HG02884 (cell line): ENCODE results near the gene MEGF6.

Source experiments
- ATAC-seq: cut with Tn5 transposase; IDR thresholded peaks from one replicate; pipeline ENCODE4 v1.9.1; 2021; ENCODE audit warnings: mild to moderate bottlenecking, moderate library complexity; ENCODE audit not compliant: unreplicated experiment

Gene MEGF6

DNA sequence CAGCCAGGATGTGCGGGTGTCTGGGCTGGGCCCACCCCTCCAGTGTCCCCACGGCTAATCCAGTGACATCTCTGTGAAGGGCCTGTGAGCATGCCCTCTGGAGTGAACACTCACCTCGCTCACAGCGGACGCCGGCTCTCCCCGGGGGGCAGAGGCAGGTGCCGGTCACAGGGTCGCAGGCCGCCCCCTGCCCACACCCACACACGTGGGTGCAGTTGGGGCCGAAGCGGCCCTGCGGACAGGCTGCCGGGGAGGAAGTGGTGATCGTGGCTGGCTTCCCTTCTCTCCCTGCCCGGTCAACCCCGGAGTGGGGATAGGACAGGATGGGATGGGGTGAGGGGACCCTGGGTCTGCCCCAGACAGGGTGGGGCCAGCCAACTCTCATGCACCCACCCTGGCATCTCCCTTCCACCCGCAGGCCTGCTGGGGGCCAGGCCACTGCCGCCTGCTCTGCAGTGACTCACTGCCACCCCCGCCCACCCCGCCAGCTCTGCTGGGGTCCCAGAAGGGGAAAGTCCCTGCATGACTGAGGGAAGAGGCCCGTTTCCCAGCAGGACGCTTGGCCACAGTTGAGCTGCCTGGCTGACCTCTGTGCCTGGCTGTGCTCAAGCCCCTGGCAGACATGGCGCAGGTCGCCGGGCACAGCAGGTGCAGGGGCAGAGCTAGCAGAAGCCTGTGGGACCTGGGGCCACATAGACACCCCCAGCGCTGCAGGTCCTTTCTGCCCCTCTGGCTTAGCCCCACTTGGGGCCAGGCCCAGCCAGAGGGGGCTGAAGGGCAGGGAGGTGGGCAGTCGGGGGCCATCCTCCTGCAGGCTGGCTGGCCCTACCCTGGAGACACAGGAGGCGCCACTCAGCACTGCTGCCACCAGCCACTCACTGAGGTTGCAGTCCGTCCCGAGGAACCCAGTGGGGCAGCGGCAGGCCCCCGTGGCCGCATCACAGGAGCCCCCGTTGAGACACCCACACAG is 115.2 kb downstream of the MEGF6 start:
- ATAC-seq: no peak

DNA sequence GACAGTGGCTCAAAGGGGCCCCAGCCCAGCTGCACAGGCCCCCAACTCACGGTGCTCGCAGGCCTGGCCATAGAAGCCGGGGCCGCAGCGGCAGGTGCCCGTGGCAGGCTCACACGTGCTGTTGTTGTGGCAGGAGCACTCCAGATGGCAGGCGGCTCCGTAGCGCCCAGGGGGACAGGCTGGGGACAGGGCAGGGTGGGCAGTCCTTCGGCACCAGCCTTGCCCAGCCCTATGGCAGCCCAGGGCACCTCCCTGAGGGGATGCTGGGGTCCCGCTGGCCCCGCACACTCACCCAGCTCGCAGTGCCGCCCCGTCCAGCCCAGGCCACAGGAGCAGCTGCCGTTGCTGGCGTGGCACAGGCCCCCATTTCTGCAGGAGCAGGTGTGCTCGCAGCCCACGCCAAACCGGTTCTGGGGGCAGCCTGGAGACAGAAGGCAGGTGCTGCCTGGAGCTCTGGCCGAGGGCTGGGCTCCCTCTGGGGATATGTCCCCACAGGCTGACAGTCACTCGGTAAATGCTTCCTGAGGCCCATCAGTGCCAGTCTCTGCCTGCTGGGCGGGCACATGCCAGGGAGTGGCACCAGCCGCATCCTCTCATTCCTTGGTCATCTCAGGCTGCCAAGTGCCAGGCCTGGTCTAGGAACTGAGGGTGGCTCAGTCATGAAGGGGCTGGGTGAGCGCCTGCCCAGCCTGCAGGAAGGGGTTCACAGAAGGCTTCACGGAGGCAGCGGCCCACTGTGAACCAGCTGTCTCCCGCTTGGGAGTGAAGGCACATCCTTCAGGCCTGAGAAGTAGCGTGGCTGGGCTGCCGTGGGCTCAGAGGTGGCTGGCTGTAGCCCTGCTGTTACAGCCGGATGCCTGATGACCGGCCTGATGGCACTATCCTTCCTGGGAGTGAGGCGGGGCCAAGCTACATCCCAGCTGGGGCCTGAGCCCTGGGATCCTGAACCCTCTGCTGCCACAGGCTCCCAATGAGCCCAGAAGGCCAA is 116.7 kb downstream of the MEGF6 start:
- no peak for ATAC-seq

DNA sequence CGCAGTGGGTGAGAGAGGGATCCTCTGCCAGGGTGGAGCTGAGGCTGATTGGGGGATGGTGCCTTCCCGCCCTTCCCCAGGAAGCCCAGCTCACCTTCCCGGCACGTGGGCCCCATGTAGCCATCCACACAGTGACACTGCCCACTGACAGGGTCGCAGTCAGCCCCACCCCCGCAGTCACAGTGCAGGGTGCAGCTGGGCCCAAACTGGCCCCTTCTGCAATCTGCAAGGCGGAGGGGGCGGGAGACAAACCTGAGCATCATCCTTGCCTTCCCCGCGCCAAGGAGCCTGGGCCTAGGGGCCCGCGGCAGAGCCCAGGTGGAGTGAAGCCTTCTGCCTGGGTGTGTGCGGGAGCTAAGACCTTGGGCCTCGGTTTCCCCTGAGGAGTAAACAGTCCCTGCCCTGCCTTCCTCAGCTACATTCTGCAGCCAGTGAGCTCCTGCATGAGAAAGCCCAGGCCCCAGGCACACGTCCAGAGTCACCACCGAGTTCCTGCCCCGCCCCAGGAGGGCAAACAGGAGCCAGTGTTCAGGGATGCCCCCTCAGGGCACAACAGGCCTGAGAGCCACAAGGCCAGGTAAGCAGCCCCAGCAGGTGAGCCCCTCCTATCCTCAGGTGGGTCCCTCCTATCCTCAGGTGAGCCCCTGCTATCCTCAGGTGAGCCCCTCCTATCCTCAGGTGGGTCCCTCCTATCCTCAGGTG is 118.6 kb downstream of the MEGF6 start:
- ATAC-seq: no peak

DNA sequence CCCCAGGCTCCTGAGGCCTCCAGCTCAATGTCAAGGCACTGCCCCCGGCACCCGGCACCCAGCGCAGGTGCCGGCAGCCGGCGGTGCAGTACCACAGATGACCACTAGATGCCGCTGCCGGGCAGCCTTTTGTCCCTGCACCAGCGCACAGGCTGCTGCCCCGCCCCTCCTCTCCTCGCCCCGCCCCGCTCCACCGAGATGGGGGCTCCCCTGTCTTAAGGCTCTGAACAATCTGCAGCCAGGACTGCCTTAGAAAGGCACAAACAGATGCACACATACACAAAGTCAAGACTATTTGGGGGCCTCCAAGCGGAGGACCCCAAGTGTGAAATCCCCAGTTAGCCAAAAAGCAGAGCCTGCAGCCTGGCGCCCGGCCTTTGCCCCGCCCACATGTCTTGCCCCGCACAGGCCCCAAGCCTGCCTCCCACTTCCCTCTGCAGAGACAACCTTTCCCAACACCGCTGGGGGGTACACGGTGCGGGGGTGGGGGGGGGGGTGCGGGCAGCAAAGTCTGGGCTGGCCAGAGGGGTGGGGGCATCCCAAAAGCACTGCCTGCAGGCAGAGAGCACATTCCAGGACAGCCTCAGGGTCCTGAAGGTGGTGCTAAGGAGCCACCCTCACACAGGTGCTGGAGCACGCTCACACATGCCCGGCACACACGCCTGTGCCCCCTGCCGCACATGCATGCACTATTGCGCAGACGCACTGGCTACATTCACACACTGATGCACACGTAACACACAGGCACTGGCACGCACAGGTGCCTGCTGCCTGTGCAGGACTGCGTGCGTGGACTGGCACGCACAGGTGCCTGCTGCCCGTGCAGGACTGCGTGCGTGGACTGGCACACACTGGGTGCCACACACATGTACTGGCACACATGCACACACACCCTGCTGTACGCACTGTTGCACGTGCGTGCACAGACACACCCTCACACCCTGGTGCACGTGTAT is 119.7 kb downstream of the MEGF6 start:
- no peak for ATAC-seq

DNA sequence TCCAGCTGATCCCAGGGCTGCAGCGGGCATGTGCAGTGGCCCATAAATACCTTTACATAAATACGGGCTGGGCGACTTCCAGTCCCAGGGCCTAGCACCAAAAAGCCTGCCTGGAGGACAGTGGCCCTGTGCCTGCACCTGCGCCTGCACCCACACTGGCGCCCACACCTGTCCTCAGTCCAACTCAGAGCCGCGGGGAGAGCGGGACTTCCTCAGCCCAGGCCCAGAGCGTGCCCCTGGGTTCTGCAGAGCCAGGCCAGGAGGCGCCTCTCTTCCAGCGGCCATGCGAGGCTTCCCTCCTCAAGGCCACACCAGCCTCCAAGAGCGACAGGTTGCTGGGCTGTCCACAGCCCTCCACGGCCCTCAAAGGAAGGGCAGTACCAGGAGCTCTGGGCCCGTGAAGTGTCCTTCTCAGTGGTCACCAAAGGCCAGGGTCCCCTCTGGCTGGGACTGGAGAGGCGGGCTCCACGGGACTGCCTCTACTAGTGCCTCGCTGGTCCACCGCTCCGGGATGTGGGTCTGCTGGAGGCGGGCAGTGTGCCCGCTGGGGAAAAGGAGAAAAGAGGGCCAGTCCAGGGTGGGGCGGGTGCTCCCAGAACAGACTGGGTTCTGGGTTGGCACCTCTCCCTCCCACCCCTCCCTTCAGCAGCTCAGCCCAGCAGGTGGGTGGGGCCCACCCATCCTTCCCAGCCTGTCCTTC is 121.1 kb downstream of the MEGF6 start:
- no peak for ATAC-seq

DNA sequence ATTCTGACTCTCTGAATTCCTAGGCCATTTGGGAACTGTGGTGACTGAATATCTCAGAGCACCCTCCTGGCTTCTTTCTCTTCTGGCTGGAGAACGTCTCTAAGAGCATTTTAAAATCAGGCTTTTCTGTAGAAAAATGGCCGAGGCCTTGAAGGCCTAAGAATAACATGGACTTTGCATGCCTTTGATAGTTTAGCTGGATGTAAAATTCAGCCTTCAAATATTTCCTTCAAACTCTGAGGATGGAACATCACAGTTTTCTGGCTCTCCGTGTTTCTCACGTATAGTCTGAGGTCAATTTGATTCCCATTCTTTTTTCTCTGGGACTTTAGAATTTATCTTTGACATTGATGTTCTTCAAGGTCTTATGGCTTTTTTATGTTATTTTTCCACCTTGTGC is 122.9 kb downstream of the MEGF6 start:
- no peak for ATAC-seq

DNA sequence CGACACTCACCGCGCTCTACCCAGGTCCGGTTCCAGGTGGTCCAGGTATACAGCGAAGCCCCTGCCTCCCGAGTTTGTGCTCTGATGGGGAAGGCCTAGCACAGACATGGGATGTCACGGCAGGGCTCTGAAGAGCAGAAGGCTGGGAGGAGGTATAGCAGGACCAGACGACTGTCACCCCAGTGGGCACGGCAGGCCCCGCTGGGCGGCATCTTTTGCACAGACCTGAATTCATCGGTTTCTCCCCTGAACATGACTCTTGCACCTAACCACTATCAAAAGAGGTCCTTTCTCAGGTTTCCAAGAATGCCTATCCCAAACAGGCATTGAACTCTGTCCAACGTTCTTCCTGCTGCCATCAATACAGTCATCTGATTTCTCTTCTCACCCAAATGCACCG is 126.3 kb downstream of the MEGF6 start:
- no peak for ATAC-seq

DNA sequence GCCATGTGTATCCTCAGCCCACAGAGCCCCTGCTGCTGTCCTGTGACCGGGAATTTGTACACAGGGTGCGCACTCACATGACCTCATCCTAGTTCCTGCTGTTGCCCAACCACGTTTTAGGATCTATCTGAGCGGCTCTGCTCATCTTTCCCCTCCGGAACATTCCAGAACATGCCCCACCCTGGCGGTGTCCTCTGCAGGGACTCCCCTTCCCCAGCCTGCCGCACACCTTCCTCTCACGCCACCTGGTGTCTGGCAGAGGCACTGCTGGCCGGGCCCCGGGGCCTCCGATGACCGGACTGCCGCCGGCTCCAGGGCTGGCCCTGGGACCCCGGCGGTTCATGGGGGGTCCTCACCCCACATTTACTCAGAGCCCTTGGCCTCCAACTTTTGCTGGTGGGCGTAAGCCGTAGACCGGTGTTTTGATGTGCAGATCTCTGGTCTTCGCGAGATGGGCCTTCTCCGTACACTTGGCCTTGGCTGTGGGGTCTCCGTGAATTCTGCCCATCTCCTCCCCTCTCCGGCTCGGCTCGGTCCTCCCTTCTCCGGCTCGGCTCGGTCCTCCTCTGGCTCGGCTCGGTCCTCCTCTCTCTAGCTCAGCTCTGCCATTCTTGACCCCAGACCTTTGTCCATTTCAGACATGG is 127.4 kb downstream of the MEGF6 start:
- no peak for ATAC-seq

DNA sequence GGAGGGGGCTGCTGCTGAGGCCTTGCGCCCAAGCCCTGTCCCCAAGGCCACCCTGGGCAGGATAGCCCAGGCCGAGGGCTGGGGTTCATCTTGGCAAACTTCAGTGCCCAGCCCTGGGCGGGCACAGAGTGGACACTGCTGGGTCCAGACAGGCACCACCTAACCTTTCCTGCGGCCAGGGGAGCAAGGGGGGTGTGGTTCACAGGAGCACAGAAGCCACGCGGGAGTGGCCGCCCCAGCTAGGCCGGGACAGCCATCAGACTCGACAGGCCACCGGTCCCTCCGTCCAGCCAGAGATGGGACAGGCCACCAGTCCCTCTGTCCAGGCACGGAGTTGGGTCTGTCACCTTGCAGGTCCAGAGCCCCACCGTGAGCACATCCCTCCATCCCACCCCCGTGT is 127.9 kb downstream of the MEGF6 start:
- no peak for ATAC-seq

DNA sequence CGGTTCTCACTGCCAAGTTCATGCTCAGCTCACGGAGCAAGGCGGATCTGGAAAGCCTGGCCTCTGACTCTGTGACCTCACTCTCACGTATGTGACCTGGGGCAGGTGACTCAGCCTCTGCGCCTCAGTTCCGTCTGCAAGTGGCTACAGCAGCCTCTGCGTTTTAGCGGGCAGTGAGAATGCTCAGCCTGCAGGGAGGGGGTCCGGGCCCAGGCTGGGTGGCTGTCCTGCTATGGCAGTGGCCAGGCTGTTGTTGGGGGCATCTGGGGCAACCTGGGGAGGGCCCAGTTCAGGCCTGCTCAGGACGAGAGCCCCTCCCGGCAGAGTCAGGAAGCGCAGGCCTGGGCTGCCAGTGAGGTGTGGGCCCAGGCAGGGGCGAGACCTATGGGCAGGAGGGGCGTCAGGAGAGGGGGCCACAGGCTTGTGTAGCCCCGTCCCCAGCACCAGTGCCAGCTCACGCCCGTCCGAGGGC is 128.9 kb downstream of the MEGF6 start:
- ATAC-seq: no peak

DNA sequence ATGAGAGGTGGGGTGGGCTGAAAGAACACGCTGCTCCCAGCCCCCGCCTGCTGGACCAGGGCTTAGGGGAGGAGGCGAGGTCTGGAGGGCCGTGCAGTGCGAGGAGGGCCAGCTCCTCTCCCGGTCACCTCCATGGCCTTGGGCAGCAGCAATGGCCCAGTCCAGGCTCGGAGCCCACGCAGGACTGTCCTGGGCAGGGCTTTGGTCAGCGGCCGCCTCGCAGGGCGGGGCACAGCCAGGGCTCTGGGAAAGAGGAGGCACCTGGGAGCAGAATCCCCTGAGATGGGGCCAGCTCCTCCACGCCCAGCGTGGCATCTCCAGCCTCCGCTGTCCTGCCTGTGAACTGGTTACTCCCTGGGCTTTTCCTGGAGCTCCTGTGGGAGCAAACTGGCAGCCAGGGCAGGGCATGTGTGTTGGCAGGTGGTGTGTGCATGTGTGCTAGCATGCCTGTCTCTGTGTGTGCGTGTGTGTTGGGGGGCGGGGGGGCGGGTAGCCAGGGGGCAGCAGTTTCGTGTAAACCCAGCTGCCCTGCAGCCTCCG is 129.4 kb downstream of the MEGF6 start:
- ATAC-seq: no peak

DNA sequence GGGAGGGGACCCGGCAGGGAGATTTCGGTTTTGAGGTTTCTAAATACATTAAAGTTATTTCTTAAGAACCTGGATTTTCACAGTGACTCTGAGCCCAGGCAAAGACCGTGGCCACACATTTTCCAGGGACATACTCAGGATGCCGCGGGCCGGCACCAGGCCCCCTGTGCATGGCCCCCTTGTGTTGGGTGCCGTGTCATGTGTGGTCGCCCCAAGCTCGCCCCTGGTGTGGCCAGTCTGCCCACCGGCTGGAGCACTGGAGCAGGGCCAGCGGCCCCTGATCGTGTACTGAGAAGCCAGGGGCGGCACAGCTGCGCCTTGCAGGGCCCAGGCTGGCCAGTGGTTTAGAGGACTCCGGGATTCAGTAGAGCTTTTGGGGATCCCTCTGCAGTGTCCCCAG is 130.3 kb downstream of the MEGF6 start:
- ATAC-seq: no peak

DNA sequence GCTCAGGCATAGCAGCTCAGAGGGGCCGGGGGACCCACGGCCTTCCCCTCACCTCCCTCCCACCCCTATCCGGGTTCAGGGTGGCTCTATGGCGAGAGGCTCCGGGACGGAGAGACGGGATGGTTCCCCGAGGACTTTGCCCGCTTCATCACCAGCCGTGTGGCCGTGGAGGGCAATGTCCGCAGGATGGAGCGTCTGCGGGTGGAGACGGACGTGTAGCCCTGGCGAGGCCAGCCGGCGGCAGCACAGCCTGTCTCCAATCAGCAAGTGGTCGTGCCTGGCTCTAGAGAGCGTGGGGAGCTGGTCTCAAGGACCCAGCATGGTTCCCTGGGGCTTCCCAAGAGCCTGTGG is 131.0 kb downstream of the MEGF6 start:
- no peak for ATAC-seq

DNA sequence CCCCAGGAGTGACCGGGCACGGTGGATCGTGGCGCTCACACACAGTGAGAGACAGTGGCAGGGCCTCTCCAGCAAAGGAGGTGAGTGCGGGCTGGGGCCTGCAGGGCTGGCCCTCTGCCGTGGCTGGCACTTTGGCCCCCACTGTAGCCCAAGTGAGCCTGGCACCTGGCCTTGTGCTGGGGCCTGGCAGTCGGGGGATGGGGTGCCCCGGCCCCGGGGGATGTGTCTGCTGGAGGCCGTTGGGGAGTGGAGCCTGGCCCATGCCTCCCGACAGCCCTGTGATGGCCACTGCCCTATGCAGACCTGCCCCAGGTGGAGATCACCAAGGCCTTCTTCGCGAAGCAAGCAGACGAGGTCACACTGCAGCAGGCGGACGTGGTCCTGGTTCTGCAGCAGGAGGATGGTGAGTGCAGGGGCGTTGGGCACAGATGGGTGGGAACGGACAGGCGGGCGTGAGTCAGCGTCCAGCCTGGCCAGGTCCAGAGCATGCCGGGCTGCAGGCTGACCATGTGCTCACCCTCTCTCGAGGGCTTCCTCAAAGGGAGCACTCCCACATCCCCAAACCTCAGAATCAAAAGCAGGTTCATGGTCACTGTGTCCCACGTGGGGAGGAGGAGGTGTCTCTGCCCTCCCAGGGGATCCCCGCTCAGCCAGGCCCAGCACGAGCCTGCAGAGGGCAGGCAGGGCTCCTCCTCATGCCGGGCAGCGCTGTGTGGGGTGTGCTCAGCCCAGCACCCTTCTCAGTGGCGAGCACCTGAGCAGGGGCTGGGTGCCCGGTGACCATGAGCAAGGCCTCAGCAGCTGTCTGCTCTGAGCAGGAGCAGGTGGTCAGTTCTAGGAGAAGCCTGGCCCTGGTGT is 131.6 kb downstream of the MEGF6 start:
- ATAC-seq: no peak

DNA sequence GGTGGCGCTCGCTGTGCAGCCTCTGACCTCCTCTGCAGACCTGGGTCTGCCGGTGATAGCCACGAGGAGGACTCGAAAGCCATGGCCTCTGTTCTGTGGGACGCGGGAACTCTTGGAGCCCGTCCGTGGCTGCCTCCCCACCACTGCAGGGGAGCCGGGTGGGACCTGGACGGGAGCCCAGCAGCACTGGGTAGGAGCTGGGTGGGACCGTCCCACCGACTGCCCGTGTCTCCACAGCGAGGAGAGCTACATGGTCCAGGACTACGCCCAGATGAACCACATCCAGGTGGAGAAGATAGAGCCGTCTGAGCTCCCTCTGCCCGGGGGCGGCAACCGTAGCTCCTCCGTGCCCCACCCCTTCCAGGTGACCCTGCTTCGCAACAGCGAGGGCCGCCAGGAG is 133.1 kb downstream of the MEGF6 start:
- no peak for ATAC-seq

DNA sequence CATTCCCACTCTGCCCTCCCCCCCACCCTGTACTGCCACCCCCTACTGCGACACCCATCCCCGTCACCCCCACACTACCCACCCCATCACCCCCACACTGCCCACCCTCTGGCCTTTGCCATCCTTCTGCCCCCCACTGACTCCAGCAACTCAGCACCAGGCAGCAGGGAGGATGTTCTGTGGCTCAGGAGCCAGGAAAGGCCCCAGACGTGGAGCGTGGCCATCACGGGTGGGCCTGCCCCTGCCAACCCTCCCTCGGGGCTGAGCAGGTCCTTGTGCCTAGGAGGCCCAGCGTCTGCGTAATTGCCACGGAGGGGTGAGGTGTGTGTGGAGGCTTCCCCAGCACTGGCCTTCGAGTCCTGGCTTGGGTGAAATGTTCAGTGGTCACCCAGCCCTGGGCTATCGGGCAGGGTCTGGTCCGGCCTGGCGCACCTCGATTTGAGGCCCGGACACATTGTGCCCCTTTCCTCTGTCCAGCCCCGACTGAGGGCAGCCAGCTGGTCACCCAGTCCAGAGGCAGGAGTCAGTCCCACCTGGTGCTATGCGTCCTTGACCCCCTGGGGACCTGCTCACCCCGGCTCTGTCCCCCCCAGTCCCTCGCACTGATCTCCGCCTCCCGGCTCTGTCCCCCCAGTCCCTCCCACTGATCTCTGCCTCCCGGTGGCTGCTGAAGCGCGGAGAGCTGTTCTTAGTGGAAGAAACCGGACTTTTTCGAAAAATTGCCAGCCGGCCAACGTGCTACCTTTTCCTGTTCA is 133.9 kb downstream of the MEGF6 start:
- ATAC-seq: no peak

DNA sequence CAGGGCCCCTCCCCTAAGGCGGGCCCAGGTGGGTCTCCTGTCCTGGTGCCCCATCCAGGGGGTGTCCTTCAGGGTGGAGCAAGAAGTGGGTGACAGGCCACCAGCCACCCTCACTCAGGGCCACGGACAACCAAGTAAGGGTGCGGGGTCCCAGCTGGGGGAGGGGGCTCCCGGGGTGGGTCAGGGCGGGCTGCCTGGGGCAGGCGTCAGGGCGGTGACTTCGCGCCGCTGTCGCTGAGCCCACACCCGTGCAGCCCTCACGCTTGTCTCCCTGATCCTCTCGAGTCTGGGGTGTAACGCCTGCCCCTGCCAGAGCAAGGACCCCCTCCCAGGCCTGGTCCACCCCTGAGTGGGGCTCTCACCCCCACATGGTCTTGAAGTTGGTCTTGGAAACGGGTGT is 134.6 kb downstream of the MEGF6 start:
- ATAC-seq: no peak
